Endometrial microvascular endothelial cells (primary cell): ENCODE results near the gene UBE2E2. TPM values are rescaled to one million over a fixed set of nuclear protein-coding genes. Genes with fewer than 3 reads are reported as not detected.

Experiments used
- in situ Hi-C: cut with HindIII; loops from 2 replicates; pipeline ENCODE4 v1.10.0; 2017; ENCODE audit warnings: low sequenced_read_pairs, low pct_unique_long_range_greater_than_20kb; ENCODE audit errors: inconsistent ontology term
- total RNA-seq: library from RNA; depleted of rRNA; stranded (reverse); fragments of >200 nt; gene quantifications from one replicate; pipeline ENCODE4 v1.2.3, GENCODE V29; 2015; ENCODE audit errors: inconsistent ontology term

Gene UBE2E2
- total RNA-seq, 1 donor from 2014 or later = 11.2 TPM

DNA sequence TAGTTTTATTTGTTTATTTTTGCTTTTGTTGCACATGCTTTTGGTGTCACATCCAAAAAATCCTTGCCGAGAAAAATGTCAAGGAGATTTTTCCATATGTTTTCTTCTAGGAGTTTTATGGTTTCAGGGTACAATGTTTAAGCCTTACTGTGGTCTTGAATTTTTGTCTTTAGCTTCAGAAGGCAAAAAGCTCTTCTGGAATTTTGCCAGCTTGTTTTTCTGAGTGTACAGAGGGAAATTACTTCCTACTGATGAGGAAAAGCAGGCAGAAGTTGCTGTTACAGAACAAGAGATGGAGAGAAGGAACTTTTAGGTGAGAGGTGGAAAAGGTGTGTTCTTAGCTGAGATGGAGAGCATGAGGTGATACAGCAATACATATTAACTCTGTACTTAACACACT, 59.6 kb downstream of the UBE2E2 start:
- in situ Hi-C loops = no loop called here

DNA sequence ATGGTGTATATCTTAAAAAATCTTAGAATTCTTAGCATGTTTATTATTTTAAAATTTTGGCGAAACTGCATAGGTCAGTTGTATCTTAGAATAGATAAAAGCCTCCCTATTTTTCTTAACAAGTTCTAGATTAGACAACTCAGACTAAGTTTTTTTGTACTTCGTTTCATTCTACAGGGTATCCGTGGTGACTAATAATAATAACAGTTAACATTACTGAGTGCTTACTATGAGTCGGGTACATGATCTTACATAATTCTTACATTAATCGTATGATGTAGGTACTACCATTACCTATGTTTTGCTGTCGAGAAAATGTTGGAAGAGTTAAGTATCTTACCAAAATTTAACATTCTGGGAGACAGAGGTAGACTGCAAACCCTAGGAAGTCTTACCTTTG, 60.7 kb downstream of the UBE2E2 start:
- in situ Hi-C loops = no loop called here

DNA sequence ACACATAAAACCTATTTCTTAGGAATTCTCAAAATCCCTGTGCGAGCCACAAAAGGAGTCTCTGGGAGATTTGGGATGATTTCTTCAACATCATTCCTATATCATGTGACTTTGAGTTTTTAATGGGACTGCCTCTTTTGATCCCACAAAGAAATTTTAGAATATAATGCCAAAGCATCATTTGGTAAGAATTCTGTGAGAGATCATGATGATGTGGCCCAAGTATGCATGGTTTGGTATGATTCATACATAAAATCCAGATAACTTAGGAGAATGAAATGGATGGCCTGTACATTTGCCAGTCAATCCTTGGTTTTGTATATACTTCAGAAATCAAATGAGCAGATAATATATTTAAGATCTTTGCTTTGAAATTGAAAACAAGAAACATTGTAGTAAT, 61.3 kb downstream of the UBE2E2 start:
- in situ Hi-C loops = no loop called here

DNA sequence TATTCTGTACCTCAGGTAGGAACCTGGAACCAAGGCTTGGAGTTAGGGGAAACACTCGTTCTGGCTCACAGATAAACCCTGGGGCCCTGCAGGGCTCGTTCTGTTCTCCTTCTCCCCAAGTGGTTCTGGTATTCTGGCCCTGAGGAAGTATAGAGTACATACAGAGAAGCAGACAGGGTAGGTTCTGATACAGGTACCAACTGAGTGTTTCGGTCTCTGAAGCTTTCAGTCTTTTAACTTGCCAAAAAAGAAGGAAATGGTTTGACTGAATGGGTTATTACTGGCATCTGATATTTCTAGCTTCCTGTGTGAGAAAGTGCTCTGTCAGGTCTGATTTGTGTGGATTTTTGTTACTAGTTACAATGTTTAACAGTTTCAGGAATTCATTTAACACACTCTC, 67.3 kb downstream of the UBE2E2 start:
- in situ Hi-C loops = no loop called here

DNA sequence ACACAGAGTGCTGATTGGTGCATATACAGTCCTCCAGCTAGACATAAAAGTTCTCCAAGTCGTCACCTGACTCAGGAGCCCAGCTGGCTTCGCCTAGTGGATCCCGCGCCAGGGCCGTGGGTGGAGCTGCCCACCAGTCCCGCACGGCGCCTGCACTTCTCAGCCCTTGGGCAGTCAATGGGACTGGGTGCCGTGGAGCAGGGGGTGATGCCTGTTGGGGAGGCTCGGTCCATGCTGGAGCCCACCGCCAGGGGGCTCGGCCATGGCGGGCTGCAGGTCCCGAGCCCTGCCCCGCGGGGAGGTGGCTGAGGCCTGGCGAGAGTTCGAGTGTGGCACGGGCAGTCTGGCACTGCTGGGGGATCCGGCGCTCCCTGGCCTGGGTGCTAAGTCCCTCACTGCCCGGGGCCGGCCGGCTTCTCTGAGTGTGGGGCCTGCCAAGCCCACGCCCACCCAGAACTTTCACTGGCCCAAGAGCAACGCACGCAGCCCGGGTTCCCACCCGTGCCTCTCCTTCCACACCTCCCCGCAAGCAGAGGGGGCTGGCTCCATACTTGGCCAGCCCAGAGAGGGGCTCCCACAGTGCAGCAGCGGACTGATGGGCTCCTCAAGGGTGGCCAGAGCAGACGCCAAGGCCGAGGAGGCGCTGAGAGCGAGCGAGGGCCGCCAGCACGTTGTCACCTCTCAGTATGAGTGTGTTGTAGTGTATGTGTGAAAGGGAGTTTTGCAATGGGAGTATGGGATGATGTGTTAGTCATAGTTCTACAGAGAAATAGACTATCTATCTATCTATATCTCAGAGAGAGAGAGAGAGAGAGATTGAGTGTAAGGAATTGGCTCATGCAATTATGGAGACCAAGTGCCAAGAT, 69.0 kb downstream of the UBE2E2 start:
- in situ Hi-C loops = no loop called here

DNA sequence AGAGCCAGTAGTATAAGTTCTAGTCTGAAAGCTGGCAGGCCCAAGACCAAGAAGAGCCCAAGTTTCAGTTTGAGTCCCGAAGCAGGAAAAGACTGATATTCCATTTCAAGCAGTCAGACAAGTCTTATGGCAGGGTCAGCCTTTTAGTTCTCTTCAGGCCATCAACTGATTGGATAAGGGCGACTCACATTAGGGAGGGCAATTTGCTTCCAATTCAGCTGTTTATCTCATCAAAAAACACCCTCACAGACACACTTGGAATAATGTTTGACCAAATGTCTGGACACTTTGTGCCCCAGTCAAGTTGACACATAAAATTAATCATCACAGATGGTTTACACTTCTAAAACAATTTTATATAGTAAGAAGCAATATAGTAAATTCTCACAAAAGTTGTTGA, 69.7 kb downstream of the UBE2E2 start:
- in situ Hi-C loops = no loop called here

DNA sequence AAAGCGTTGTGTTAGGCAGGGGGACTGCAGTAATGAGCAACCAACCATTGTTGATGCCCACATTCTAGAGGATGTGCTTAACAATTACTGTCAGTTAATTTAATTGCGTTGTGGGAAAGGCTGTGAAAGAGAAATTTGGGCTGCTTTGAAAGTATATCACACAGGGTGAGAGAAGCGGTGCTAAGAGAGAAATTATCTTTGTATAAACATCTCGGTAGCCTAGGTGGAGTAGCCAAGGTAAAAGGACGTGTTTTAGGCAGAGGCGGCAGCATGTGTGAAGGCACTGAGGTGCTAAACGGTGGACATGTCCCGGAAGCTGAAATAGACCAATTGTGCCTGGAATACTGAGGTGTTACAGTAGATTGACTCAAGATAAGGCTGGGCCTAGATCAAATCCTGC, 71.9 kb downstream of the UBE2E2 start:
- in situ Hi-C loops = no loop called here

DNA sequence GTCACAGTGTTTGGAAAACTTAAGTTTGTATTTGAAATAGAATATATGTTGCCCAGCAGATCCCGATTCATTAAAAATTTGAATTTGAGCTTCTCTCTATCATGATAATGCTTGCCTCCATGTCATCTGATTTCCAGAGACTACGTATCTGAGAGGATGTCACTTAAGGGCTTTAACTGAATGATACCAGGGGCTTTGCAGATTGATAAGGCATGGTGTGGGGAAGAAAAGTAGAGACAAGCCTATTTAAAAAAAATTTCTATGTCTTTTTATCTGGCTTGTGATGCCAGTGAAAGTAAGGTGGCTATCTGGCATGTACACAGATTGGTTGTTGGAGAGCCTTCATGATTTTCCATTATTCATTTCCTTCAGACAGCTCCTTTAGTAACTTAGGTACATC, 72.7 kb downstream of the UBE2E2 start:
- in situ Hi-C loops = no loop called here

DNA sequence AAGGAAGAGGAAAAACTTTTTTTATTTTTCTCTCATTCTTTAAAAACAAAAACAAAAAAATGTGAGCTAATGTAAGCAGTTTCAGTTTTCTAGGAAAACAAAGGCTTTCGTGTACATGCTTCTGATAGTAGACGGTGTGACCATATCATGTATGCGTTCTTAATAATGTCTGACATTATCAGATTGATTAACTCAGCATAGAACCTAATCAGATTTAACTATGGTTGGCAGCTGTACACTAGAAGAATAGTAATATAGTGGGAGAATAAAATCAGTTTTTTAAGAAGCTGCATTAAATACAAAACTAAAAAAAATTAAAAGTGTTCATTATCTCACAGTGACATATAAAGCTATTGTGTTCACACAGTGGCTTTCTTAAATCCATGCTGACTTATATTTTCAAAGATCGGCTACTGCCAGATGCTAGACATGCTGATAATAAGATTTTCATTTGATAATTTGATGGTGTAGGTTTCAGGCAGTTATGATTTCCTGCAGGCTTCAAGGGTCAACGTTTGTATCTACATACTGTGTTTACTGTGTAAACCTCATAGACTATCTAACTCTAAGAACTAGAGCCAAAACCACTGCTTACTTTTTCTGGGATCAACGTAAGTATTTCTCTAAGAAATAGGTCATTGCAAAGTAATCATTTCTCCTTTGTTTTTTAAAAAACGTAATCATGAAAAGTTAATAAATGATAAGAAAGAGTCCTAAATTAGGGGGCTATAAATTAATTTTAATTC, 74.0 kb downstream of the UBE2E2 start:
- in situ Hi-C loops = no loop called here

DNA sequence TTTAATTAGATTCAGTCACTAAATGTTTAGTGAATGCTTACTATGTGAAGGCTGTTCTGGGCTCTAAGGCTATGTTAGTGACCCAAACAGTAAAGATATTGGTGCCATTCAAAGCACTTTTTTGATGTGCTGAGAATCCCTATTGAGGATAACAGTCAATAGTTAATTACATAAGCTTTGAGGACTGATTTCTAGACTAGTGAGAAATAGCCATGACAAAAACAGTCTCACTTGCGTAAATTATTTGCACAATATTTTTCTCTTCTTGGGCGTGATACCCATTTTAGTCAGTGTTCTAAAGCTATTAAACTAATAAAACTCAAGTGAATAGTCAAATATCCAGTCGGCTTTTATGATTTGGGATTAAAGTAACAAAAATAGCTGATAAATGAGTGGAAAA, 74.6 kb downstream of the UBE2E2 start:
- in situ Hi-C loops = no loop called here

DNA sequence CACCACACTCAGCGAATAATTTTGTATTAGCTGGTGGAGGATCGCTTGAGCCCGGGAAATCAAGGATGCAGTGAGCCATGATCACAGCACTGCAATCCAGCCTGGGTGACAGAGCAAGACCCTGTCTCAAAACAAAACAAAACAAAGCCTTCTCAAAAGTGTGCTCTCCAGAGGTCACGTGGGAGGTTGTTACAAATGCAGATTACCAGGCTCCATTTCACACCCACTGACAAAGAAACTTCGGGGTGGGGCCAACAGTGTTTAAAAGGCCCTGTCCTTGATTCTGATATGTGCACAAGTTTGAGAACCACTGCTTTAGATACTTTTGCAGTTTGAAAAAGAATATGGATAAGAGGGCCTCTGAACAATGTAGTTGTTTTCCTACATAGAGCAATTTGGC, 80.5 kb downstream of the UBE2E2 start:
- in situ Hi-C loops = no loop called here

DNA sequence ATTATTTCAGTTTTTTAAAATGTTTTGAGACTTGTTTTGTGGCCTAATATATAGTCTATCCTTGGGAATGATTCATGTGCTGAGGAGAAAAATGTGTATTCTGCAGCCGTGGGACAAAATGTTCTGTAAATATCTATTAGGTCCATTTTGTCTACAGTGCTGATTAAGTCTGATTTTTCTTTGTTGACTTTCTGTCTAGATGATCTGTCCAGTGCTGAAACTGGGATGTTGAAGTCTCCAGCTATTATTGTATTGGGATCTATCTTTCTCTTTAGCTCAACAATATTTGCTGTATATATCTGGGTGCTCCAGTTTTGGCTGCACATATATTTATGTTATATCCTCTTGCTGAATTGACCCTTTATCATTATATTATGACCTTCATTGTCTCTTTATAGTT, 85.2 kb downstream of the UBE2E2 start:
- in situ Hi-C loops = no loop called here

DNA sequence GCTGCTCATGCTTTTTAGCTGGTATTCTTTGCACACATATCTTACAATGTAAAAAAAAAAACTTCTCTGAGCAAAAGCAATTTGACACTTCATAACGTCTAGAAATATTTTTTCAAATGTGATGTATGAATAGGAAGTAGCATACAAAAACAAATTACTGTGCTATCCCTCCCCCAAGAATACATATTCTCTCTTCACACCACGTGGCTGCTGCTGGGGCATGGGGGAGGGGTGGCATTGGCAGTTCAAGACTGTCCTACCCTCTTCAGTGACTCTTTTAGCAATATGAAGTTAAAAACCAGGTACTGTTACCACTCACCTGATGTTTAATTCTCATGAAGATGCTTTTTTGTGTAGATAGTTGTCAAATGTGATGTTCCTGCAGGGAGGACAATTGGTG, 85.6 kb downstream of the UBE2E2 start:
- in situ Hi-C loops = no loop called here

DNA sequence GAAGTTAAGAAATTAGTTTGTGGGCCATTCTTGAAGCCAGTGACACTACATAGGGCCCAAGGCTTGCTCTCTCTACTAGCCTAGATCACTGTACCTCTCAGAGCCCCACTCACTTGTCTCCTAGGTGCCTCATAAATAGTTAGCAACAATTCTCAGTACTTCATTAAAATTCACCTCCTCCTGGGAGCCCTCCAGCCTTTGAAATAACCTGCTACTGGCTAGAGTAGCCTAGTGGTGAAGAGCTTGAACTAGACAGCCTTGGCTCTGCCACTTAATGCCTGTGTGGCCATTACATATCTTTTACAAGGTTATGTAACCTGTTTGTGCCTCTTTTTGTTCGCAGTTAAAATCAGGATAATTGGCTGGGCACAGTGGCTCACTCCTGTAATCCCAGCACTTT, 89.3 kb downstream of the UBE2E2 start:
- in situ Hi-C loops = no loop called here

DNA sequence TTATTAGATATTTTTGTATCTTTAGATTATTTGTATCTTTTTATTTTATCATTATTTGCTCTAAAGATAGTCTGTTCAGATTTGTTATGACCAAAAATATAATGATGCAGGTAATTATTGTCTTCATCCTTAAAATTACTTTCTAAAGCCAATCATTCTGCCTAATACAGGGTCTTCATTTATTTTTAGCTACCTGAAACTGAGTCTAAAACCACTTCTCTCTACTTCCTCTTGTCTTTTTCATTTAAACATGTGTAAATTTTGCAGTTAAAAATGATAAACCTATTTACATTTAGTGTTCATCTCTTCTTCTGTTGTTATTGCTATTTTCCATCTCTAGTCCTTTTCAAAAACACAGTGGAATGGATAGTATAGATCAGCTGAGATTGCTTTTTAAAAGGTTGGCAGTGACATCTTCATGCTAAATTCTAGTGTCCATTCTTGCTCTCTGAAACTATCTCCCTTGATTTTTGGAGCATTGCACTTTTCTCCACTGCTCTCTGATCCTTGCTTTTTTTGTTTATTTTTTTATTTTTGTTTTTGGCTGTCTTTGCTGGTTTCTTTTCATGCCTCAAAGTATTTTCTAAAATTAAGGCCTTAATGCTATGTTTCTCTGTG, 91.8 kb downstream of the UBE2E2 start:
- in situ Hi-C loops = no loop called here

DNA sequence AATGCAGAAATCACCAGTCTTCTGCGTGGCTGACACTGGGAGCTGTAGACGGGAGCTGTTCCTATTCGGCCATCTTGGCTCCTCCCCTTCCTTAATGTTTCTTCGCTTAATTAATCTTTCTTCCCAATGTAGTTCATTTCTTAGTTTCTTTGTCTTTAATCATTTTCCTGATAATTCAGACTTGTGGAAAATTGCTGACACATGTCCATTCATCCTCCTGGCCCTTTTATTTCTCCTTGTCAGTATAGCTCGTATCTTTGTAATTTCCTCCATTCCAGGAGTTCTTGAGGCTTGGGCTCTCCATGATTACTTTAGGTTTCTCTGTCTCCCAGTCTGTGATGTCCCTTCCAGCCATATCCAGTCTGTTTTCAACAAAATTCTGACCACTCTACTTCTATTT, 98.7 kb downstream of the UBE2E2 start:
- in situ Hi-C loops = no loop called here

DNA sequence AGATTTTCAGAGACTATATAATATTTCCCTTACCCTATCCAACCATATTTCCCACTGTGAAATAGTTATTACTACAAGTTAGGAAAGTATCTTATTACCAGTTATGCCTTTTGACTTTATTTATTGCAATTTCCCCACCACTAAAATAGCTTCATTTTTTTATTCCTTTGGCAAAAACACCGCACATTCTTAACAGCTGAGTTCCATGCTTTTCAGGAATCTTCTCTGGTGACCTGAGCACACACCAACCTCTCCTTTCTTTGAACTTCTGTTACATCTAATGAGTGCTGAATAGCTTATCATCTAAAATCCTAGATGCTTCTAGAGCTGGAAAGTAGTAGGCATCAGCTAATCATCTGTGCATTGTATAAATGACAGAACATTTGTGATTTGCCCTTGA, 99.1 kb downstream of the UBE2E2 start:
- in situ Hi-C loops = no loop called here

DNA sequence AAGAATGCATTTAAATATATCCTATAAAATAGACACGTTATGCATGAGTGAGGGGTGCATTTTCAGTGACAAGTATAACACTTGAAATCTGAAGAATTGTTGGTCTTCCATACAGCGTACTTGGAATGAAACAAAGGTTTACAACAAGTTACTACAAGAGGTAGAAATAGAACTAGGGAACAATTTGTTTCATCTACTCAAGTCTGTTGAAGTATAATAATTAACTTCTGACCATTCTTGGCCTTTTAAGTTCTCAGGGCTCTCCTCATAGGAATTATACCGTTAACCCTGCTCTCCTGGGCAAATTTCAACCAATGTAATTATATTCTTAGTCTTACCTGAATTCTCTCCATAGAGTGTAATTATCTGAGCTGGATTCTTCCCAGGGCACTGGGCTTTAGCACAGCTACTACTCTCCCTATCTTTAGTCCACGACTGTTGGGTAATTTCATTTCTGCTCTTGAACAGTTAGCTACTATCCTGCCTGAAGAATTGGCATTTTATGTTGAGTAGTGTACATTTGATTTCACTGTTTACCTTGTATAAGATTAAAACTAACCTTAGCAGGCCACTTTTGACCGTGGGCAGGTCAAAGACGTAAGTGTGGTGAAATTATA, 100.6 kb downstream of the UBE2E2 start:
- in situ Hi-C loops = no loop called here

DNA sequence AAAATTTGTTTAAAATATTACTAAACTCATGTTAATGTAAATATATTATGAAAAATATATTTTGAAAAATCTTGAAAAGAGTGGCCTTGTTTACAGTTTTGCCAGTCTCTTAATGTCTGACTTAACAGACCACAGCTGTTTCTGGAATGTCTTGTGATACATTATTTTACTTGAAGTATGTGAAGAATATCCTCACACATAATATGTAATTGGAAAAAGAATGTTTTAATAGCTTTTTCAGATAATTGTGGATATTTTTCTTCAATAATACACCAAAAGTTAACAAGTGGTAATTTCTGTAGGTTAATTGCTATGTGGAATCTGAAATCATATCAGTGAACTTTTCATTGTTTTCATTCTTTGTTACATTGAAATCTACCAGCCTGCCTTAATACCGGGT, 101.3 kb downstream of the UBE2E2 start:
- in situ Hi-C loops = no loop called here
